PC-9 (cell line): ENCODE data around the gene RARB.

Experiments used
- EZH2 ChIP-seq: fragments of 200-600 bp; sonication (generic); IDR thresholded peaks from 2 replicates; pipeline ENCODE4 v1.8.0; 2017; ENCODE audit warnings: antibody characterized with exemption, low read depth
- TF ChIP-seq, protein P1 (sequence below): fragments of 200-600 bp; sonication (generic); conservative IDR thresholded peaks from 2 replicates; pipeline ENCODE4 v1.6.1; 2017; ENCODE audit warnings: mixed run types, antibody characterized with exemption, mild to moderate bottlenecking, moderate library complexity

DNA sequence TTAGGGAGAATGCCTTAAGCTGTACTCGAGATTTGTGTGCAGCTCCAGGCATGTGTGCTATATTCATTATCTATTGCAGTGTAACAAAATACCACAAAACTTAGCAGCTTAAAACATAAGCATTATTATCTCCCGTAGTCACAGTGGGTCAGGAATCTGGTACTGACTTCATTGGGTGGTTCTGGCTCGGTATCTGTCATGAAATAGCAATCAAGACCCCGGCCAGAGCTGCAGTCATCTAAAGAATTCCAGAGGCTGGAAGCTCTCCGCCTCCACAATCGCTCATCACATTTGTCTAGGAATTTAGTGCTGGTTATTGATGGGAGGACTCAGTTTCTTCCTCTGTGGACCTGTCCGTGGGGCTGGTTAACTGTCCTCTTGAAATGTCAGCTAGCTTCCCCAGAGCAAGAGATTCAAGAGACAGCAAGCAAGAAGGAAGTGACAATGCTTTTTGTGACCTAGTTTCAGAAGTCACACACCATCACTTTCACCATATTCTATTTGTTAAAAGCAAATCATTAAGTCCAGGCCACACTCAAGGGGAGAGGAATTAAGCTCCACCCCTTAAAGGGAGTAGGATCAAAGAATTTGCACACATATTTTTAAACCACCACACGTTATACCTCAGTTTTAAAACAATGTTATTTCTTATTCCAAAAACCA, 160.5 kb downstream of the RARB start:
- TF ChIP-seq, protein P1, sequence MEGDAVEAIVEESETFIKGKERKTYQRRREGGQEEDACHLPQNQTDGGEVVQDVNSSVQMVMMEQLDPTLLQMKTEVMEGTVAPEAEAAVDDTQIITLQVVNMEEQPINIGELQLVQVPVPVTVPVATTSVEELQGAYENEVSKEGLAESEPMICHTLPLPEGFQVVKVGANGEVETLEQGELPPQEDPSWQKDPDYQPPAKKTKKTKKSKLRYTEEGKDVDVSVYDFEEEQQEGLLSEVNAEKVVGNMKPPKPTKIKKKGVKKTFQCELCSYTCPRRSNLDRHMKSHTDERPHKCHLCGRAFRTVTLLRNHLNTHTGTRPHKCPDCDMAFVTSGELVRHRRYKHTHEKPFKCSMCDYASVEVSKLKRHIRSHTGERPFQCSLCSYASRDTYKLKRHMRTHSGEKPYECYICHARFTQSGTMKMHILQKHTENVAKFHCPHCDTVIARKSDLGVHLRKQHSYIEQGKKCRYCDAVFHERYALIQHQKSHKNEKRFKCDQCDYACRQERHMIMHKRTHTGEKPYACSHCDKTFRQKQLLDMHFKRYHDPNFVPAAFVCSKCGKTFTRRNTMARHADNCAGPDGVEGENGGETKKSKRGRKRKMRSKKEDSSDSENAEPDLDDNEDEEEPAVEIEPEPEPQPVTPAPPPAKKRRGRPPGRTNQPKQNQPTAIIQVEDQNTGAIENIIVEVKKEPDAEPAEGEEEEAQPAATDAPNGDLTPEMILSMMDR = no peak
- TF ChIP-seq EZH2 = no peak
